Activated CD4-positive, alpha-beta memory T cell treated with anti-CD3 and anti-CD28 coated beads for 36 hours (primary cell): ENCODE measurements around the gene NUDT2. TPM values are rescaled to one million over a fixed set of nuclear protein-coding genes. Genes with fewer than 3 reads are reported as not detected.
"Not testable (repeated sequence)": the region's sequence is repeated elsewhere in the genome, so short reads cannot be mapped to it uniquely, and the experiment has no call there.

Experiments used
- CTCF ChIA-PET: fragments of 350-600 bp; sonication (Branson Sonifier 250); formaldehyde crosslinking; loops from one replicate; lab custom pipeline; 2021; ENCODE audit warnings: antibody characterized with exemption, inconsistent platforms; lab: Charles Lee
- POLR2A ChIA-PET: fragments of 350-600 bp; sonication (Branson Sonifier 250); formaldehyde crosslinking; loops from one replicate; lab custom pipeline; 2021; ENCODE audit warnings: antibody characterized with exemption; lab: Charles Lee
- DNase-seq: peaks from one replicate; pipeline ENCODE4 v3.0.0-alpha.2; 2020
- H3K27ac Mint-ChIP-seq: one replicate; pipeline ENCODE4 v1.8.0; 2021; ENCODE audit warnings: mixed read lengths
- H3K27me3 Mint-ChIP-seq: one replicate; pipeline ENCODE4 v1.8.0; 2021; ENCODE audit warnings: mixed read lengths
- H3K36me3 Mint-ChIP-seq: one replicate; pipeline ENCODE4 v1.8.0; 2021; ENCODE audit warnings: mixed read lengths
- H3K4me1 Mint-ChIP-seq: one replicate; pipeline ENCODE4 v1.8.0; 2021; ENCODE audit warnings: low read depth, mixed read lengths
- H3K4me3 Mint-ChIP-seq: one replicate; pipeline ENCODE4 v1.8.0; 2021; ENCODE audit warnings: mild to moderate bottlenecking, mixed read lengths
- H3K9me3 Mint-ChIP-seq: one replicate; pipeline ENCODE4 v1.8.0; 2021; ENCODE audit warnings: mixed read lengths
- intact Hi-C: fragments of 100-400 bp; cut with micrococcal nuclease; formaldehyde crosslinking; loops from one replicate; pipeline ENCODE4 v1.15.1; 2023
- total RNA-seq, 2 experiments: library from RNA; stranded (reverse); gene quantifications; one replicate each; pipeline ENCODE4 v1.2.3, GENCODE V29; 2021

NUDT2 gene
- 10 to 100 TPM; 42.4 to 43.3 TPM for total RNA-seq

DNA sequence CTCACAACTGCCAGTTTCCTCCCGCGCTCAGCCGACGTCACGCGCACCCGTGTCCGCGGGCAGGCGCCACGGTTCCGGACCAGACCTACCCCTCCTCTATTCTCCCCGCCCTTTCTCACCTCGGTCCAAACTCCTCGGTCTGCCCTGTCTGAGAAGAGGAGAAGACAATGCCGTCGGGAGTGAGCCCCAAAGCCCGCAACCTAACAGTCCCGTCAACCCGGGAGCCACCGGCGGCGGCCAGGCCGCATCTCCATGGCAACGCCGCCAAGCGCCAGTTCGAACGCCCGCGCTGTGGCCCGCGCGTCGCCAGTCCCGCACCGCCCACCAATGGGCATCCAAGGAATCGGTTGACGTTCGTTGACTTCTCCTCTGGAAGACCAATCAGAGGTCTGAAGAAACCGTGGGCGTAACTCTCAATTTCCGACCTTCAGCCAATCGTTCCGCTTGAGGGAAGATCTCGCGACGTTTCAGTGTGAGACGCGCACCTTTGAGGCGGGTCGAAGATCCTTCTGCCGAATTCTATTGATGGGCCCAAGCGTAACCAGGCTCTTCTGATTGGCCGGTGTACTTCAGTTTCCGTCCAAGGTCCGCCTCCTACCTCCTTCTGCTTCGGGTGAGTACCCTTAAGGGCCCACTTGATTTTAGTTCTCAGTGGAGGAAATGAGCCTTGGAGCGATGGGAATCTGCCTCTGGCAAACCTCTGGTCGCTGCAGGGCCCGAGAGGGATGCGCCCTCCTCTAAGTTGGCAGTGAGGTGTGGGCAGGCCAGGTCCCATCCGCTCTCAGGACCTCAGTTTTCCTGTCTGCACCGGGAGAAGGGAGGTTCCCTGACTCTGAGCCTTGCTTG is at the start of gene NUDT2, which contains the start of gene KIF24:
Gene NUDT2, plus strand, starts transcription at position 583 of the 846 bp plus-strand sequence. CDS start 9,471 bp downstream, outside the sequence.
Gene KIF24, minus strand, starts transcription at position 282 of the 846 bp plus-strand sequence. CDS start 17,922 bp downstream, outside the sequence.
- Mint-ChIP-seq H3K27ac (peak within 1 kb of the TSS; percentile 94), H3K27me3 (no peaks in the 10 kb centered on the region), H3K4me3 (peak within 1 kb of the TSS; percentile 97), H3K4me1 (peaks cover 30% of the 10 kb centered on the region), H3K9me3 (no peaks in the 10 kb centered on the region), H3K36me3 (no peaks in the 10 kb centered on the region)
- peak; percentile 98 for DNase-seq
- ChIA-PET POLR2A (no interaction called here), CTCF (no interaction called here)
- intact Hi-C loops: loop anchor here (1.0 to 10.0 kb wide), 8 partner anchors 50 to 660 kb away; partner anchors contain the start of genes DCAF12, DNAI1, DNAJB5 and FAM219A

DNA sequence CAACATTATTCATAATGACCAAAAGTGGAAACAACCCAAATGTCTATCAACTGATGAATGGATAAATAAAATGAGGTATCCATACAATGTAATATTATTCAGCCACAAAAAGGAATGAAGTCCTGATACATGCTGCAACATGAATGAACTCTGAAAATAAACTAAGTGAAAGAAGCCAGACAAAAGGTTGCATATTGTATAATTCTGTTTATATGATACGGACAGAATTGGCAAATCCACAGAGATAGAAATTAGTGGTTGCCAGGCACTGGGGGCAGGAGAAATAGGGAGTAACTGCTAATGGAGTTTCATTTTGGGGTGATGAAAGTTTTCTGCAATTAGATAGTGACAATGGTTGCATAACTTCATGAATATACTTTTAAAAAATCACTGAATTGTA is 47.3 kb upstream of the NUDT2 start:
- Mint-ChIP-seq H3K4me1 (no peaks in the 10 kb centered on the region), H3K36me3 (peaks cover 9% of the 10 kb centered on the region), H3K9me3 (no peaks in the 10 kb centered on the region), H3K27ac (no peak overlapping the region), H3K4me3 (no peak overlapping the region), H3K27me3 (no peaks in the 10 kb centered on the region)
- DNase-seq: no peak
- ChIA-PET POLR2A (no interaction called here), CTCF (interaction anchor here (0.9 kb wide), 1 partner anchor 173 kb away, joined by 3 read pairs; no protein-coding TSS in a partner anchor)
- intact Hi-C loops: no loop called here

DNA sequence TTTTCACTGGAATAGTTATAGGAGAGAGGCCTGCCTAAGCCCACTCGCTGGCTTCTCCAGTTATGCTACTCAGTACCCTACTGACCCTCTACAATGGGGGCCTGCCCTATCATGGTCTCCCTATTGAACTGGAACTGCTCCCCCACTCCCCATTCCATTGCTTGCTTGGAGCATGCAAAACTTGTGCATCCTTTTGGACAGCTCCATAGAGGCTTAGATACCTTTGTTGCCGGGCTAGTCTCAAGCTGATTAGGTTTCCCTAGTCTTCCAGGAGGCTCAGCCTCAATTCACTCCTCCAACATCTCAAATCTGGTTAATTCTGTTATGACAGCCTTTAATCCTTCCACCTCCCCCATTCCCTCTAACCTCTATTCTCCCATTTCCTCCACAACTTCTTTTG is 40.2 kb upstream of the NUDT2 start:
- Mint-ChIP-seq H3K4me1 (no peaks in the 10 kb centered on the region), H3K4me3 (no peak overlapping the region), H3K27me3 (no peaks in the 10 kb centered on the region), H3K27ac (no peak overlapping the region), H3K36me3 (peaks cover 5% of the 10 kb centered on the region), H3K9me3 (no peaks in the 10 kb centered on the region)
- CTCF ChIA-PET: interaction anchor here (1.0 kb wide), 1 partner anchor 37 kb away, joined by 3 read pairs; no protein-coding TSS in a partner anchor
- intact Hi-C loops: no loop called here
- POLR2A ChIA-PET: no interaction called here
- DNase-seq: no peak

DNA sequence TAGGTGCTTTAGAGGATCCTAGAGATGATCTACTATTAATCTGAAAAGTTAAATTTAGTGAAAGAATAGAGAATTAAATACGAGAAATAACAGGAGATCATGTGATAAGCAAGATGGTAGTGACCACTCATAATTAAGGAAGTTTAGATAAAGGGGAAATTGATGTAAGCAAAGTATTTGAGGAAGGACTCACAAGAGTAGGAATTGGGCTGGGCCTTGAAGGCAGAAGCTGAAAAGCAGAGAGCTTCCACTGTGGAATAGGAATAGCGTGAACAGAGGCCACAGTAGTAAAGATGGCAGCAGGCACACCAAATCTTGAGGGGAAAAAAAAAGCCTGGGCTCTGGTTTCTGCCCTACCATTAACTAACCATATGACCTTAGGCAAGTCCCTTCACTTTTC is 38.3 kb upstream of the NUDT2 start:
- Mint-ChIP-seq H3K36me3 (peaks cover 3% of the 10 kb centered on the region), H3K27me3 (no peaks in the 10 kb centered on the region), H3K27ac (no peak overlapping the region), H3K9me3 (no peaks in the 10 kb centered on the region), H3K4me3 (no peak overlapping the region), H3K4me1 (no peaks in the 10 kb centered on the region)
- ChIA-PET CTCF (interaction anchor here (0.6 kb wide), 1 partner anchor 141 kb away, joined by 3 read pairs; no protein-coding TSS in a partner anchor), POLR2A (no interaction called here)
- no peak for DNase-seq
- intact Hi-C loops: no loop called here

DNA sequence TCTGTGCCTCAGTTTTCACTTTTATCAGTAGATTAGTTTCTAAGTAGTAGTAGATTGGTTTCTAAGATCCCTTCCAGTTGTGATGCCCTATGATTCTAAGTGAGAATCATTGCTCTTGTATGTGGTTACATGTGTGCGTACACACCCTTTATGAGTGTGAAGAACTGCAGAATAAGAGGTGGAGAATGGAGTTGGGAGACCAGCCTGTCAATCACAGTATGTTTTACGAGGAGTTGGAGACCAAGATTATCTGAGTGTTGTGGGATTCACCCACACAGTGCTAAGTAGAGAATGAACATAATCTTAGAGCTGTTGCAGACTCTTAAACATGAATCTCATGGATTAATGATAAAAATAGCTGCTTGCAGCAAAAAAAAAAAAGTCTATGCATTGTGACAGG is 37.9 kb upstream of the NUDT2 start:
- H3K27ac Mint-ChIP-seq: no peak overlapping the region
- H3K9me3 Mint-ChIP-seq: no peaks in the 10 kb centered on the region
- CTCF ChIA-PET: no interaction called here
- no peak overlapping the region for H3K4me3 Mint-ChIP-seq
- no peaks in the 10 kb centered on the region for H3K4me1 Mint-ChIP-seq
- H3K36me3 Mint-ChIP-seq: peaks cover 3% of the 10 kb centered on the region
- no peaks in the 10 kb centered on the region for H3K27me3 Mint-ChIP-seq
- DNase-seq: no peak
- POLR2A ChIA-PET: no interaction called here
- intact Hi-C loops: no loop called here

DNA sequence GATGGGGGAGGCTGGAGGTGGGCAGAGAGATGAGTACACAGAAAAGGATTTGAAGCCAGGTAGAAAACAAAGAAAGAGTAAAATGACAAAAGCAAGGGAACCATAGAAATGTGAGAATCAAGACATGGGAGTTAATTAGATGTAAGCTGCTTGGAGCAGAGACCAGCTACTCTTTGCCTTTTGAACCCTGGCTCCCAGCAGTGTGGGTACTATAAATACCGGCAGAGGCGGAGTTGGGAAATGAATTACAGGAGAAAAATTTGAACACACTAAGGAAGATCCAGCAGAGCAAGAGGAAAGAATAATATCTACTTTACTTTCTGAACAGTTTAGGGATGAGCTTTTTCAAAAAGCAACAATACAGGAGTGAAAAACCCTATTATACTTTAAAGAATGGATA is 36.8 kb upstream of the NUDT2 start:
- Mint-ChIP-seq H3K36me3 (no peaks in the 10 kb centered on the region), H3K4me3 (no peak overlapping the region), H3K9me3 (no peaks in the 10 kb centered on the region), H3K4me1 (no peaks in the 10 kb centered on the region), H3K27ac (no peak overlapping the region), H3K27me3 (no peaks in the 10 kb centered on the region)
- intact Hi-C loops: no loop called here
- DNase-seq: no peak
- CTCF ChIA-PET: no interaction called here
- POLR2A ChIA-PET: no interaction called here

DNA sequence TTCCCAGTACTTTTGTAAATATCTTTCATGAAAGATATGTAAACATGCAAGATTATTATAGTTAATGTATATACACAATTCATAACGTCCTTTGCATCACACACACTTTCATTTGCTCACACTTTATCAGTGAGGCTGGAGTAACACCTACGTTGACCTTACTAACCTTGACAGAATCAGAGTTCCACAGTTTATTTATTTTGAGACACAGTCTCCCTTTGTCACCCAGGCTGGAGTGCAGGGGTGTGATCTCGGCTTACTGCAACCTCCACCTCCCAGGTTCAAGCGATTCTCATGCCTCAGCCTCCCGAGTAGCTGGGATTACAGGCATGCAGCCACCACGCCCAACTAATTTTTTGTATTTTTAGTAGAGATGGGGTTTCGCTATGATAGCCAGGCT is 28.3 kb upstream of the NUDT2 start:
- H3K4me1 Mint-ChIP-seq, CTCF ChIA-PET, intact Hi-C loops, H3K27ac Mint-ChIP-seq, H3K27me3 Mint-ChIP-seq, H3K36me3 Mint-ChIP-seq, POLR2A ChIA-PET, H3K4me3 Mint-ChIP-seq, DNase-seq, H3K9me3 Mint-ChIP-seq: not testable (repeated sequence)

DNA sequence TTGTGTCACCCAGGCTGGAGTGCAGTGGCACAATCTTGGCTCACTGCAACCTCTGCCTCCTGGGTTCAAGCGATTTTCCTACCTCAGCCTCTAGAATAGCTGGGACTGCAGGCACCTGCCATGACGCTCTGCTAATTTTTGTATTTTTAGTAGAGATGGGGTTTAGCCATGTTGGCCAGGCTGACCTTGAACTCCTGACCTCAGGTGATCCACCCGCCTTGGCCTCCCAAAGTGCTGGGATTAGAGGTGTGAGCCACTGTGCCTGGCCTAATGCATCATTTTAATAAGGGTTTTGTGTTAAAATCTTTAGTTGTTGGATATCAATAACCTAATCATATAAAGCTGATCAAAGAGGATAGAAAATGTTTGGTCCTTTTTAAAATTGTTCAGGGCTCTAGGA is 21.1 kb upstream of the NUDT2 start:
- H3K4me1 Mint-ChIP-seq: not testable (repeated sequence)

DNA sequence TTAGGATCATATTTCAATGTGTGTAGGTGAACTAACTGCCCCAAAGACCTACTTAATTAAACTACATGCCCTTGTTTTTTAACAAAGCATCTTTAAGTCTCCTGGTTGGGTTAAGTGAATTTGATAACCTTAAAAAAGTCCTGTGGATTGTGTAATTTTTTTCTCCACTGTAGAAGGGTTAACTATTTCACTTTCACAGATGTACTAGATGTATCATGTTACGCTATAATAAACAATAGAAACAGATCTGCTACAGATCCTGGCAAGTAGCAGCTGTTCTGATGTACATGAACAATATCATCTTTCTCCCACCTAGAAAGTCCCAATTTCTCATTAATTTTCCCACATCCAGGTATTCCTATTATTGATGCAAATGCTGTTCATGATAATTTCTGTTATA is 19.2 kb upstream of the NUDT2 start:
- CTCF ChIA-PET: interaction anchor here (1.2 kb wide), 1 partner anchor 17 kb away, joined by 3 read pairs; no protein-coding TSS in a partner anchor
- Mint-ChIP-seq H3K4me1 (no peaks in the 10 kb centered on the region), H3K36me3 (no peaks in the 10 kb centered on the region), H3K9me3 (no peaks in the 10 kb centered on the region), H3K27ac (no peak overlapping the region), H3K27me3 (no peaks in the 10 kb centered on the region), H3K4me3 (no peak overlapping the region)
- POLR2A ChIA-PET: no interaction called here
- no peak for DNase-seq
- intact Hi-C loops: no loop called here

More for the DNA sequence above, 21.1 kb upstream of the NUDT2 start:
- POLR2A ChIA-PET, H3K4me3 Mint-ChIP-seq, H3K27me3 Mint-ChIP-seq, H3K27ac Mint-ChIP-seq, DNase-seq, H3K9me3 Mint-ChIP-seq, intact Hi-C loops, CTCF ChIA-PET, H3K36me3 Mint-ChIP-seq: not testable (repeated sequence)

DNA sequence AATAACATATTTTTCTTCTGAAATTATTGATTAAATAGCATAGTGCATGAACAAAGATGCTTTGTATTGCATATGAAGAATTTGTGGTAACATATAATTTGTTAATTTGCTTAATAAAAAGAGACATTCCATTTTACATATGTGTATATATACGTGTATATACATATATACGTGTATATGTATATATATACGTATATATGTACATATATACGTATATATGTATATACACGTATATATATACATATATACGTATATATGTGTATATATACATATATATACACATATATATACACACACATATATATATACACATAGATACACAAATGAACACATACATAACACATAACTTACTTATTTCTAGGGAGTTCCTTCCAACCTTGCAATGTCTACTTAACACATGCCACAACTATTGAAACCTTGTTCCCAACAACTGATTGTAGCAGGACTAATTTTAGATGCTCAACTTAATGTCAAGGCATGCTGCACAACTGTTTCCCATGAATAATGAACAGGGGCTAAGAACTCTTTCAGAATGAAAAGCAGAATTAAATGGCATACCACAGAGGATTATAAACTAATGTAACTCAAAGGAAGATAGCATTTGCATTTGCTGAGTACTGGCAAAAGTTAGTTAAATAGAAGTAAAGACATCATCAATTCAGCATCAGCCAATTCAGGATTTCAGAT is 17.7 kb upstream of the NUDT2 start:
- CTCF ChIA-PET: interaction anchor here (1.2 kb wide), 1 partner anchor 16 kb away, joined by 3 read pairs; no protein-coding TSS in a partner anchor
- no peaks in the 10 kb centered on the region for H3K9me3 Mint-ChIP-seq
- H3K4me3 Mint-ChIP-seq: no peak overlapping the region
- no peaks in the 10 kb centered on the region for H3K36me3 Mint-ChIP-seq
- DNase-seq: no peak
- no peak overlapping the region for H3K27ac Mint-ChIP-seq
- intact Hi-C loops: no loop called here
- POLR2A ChIA-PET: no interaction called here
- H3K27me3 Mint-ChIP-seq: no peaks in the 10 kb centered on the region
- no peaks in the 10 kb centered on the region for H3K4me1 Mint-ChIP-seq

DNA sequence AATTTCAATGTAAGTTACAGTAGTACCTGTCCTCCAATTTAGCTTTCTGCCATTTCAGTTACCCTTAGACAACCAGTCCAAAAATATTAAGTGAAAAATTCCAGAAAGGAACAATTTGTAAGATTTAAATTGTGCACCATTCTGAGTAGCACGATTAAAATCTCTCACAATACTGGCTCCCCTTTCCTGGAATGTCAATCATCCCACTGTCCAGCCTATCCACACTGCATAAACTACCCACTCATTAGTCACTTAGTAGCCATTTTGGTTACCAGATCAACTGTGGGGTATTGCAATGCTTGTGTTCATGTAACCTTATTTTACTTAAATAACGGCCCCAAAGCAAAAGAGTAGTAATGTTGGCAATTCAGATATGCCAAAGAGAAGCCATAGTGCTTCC is 11.9 kb upstream of the NUDT2 start:
- H3K27me3 Mint-ChIP-seq: no peaks in the 10 kb centered on the region
- intact Hi-C loops: no loop called here
- DNase-seq: no peak
- no peaks in the 10 kb centered on the region for H3K36me3 Mint-ChIP-seq
- no peaks in the 10 kb centered on the region for H3K9me3 Mint-ChIP-seq
- H3K4me1 Mint-ChIP-seq: no peaks in the 10 kb centered on the region
- ChIA-PET CTCF (no interaction called here), POLR2A (no interaction called here)
- no peak overlapping the region for H3K27ac Mint-ChIP-seq
- no peak overlapping the region for H3K4me3 Mint-ChIP-seq

DNA sequence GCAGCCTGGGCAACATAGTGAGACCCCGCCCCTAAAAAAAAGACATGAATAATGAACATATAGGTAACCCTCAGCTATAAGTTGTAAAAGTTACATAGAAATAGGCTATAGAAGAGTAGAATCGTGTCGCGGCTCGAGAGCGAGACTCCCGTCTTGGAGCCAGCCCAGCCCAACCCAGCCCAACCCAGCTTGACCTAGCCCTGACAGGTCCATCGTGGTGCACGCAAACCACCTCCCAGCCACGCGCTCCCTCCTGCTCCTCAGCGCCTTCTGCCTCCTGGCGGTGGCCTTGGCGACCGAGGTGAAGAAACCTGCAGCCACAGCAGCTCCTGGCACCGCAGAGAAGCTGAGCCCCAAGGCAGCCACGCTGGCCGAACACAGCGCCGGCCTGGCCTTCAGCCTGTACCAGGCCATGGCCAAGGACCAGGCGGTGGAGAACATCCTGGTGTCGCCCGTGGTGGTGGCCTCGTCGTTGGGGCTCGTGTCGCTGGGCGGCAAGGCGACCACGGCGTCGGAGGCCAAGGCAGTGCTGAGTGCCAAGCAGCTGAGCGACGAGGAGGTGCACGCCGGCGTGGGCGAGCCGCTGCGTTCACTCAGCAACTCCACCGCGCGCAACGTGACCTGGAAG is 11.1 kb upstream of the NUDT2 start:
- no peak overlapping the region for H3K27ac Mint-ChIP-seq

More for the DNA sequence above, 11.1 kb upstream of the NUDT2 start:
- H3K36me3 Mint-ChIP-seq: no peaks in the 10 kb centered on the region
- DNase-seq: no peak
- no peaks in the 10 kb centered on the region for H3K27me3 Mint-ChIP-seq
- H3K9me3 Mint-ChIP-seq: no peaks in the 10 kb centered on the region
- ChIA-PET CTCF (interaction anchor here (0.7 kb wide), 1 partner anchor 66 kb away, joined by 3 read pairs; no protein-coding TSS in a partner anchor), POLR2A (no interaction called here)
- intact Hi-C loops: no loop called here
- no peaks in the 10 kb centered on the region for H3K4me1 Mint-ChIP-seq
- no peak overlapping the region for H3K4me3 Mint-ChIP-seq
